Endodermal cell (in vitro differentiated cells): ENCODE results near the gene DGKD. TPM values are rescaled to one million over a fixed set of nuclear protein-coding genes. Genes with fewer than 3 reads are reported as not detected.
A peak's percentile ranks its signal among the peaks of the same experiment; 100 is the strongest.

Experiments used
- DNase-seq: peaks from one replicate; pipeline ENCODE4 v3.0.0-alpha.2; 2017
- H3K27ac ChIP-seq: 2 replicates; pipeline ENCODE4 v1.5.1; 2013; ENCODE audit warnings: mild to moderate bottlenecking, low read depth, low read length, moderate library complexity
- H3K27me3 ChIP-seq: 2 replicates; pipeline ENCODE4 v1.6.1; 2013; ENCODE audit warnings: mild to moderate bottlenecking, low read length, moderate library complexity; ENCODE audit not compliant: insufficient read depth, control insufficient read depth, poor library complexity, severe bottlenecking
- H3K36me3 ChIP-seq: 2 replicates; pipeline ENCODE4 v1.7.0; 2013; ENCODE audit warnings: mild to moderate bottlenecking, low read length, moderate library complexity; ENCODE audit not compliant: control insufficient read depth, insufficient read depth
- H3K4me1 ChIP-seq: one replicate; pipeline ENCODE4 v1.7.0; 2013; ENCODE audit warnings: low read length; ENCODE audit not compliant: control insufficient read depth, insufficient read depth
- H3K4me3 ChIP-seq: 2 replicates; pipeline ENCODE4 v1.5.1; 2013; ENCODE audit warnings: mild to moderate bottlenecking, low read length, moderate library complexity
- H3K9ac ChIP-seq: 2 replicates; pipeline ENCODE4 v1.6.1; 2013; ENCODE audit warnings: mild to moderate bottlenecking, low read length, moderate library complexity; ENCODE audit not compliant: poor library complexity, severe bottlenecking; ENCODE audit errors: extremely low read depth
- H3K9me3 ChIP-seq: 2 replicates; pipeline ENCODE4 v1.6.1; 2013; ENCODE audit warnings: mild to moderate bottlenecking, low read length, moderate library complexity; ENCODE audit not compliant: control insufficient read depth
- H3K27ac Mint-ChIP-seq: 2 replicates; pipeline ENCODE4 v1.8.0; 2020; ENCODE audit warnings: mixed read lengths
- H3K27me3 Mint-ChIP-seq: 2 replicates; pipeline ENCODE4 v1.8.0; 2021; ENCODE audit warnings: mild to moderate bottlenecking, mixed read lengths; ENCODE audit not compliant: insufficient read depth
- H3K36me3 Mint-ChIP-seq: 2 replicates; pipeline ENCODE4 v1.8.0; 2020; ENCODE audit warnings: low read depth, mixed read lengths
- H3K4me1 Mint-ChIP-seq: 2 replicates; pipeline ENCODE4 v1.8.0; 2020; ENCODE audit warnings: mixed read lengths
- H3K4me3 Mint-ChIP-seq: 2 replicates; pipeline ENCODE4 v1.8.0; 2020; ENCODE audit warnings: mild to moderate bottlenecking, moderate library complexity, mixed read lengths
- H3K9me3 Mint-ChIP-seq: 2 replicates; pipeline ENCODE4 v1.8.0; 2020; ENCODE audit warnings: mild to moderate bottlenecking, mixed read lengths
- CTCF ChIP-seq: fragments of 200-600 bp; sonication (generic); conservative IDR thresholded peaks from 2 replicates; pipeline ENCODE4 v1.5.0; 2021; ENCODE audit warnings: antibody characterized with exemption, mild to moderate bottlenecking
- WGBS, 2 experiments: methylation state at CpG; one replicate each; pipeline versions ENCODE4 v1.1.5 to v1.1.7; 2013; ENCODE audit warnings: missing lambda C conversion rate in 2 of 2, mixed read lengths in 1 of 2; ENCODE audit not compliant: insufficient coverage in 1 of 2, insufficient read length in 1 of 2; 5-methylcytosine and 5-hydroxymethylcytosine counted together
- total RNA-seq, 2 donors: library from RNA; stranded (reverse); fragmentation: NEBNext Ultra II Directional in 1 of 2; extraction: Animal tissue kit (Norgen Biotek cat#: 25700) in 1 of 2; gene quantifications; 2 replicates in 1 of 2; 3 replicates in 1 of 2; pipeline ENCODE4 v1.2.1, GENCODE V29; 2021

The DGKD gene
- total RNA-seq, 2 donors from 2014 or later: 39.2 to 46.9 TPM

GRCh38 chr2:233359823-233360222 lies 5.5 kb downstream of the DGKD start:
- peaks cover 7% of the 10 kb centered on the region for H3K9me3 ChIP-seq
- DNase-seq: no peak
- Mint-ChIP-seq H3K4me3 (no peak overlapping the region), H3K27ac (peak overlapping the region; percentile 38), H3K4me1 (peaks cover 35% of the 10 kb centered on the region), H3K27me3 (peaks cover 19% of the 10 kb centered on the region), H3K36me3 (peaks cover 12% of the 10 kb centered on the region), H3K9me3 (no peaks in the 10 kb centered on the region)
- no peak overlapping the region for H3K27ac ChIP-seq
- peaks cover 14% of the 10 kb centered on the region for H3K27me3 ChIP-seq
- TF ChIP-seq CTCF: no peak
- H3K36me3 ChIP-seq: peaks cover 4% of the 10 kb centered on the region
- no peak overlapping the region for H3K4me3 ChIP-seq
- H3K4me1 ChIP-seq: peaks cover 7% of the 10 kb centered on the region
- 100% methylated on average over 2 of the region's 3 CpGs; no CpG with 5 or more reads in 1 of the 2 experiments for WGBS, 2 experiments
- no peak overlapping the region for H3K9ac ChIP-seq

DNA sequence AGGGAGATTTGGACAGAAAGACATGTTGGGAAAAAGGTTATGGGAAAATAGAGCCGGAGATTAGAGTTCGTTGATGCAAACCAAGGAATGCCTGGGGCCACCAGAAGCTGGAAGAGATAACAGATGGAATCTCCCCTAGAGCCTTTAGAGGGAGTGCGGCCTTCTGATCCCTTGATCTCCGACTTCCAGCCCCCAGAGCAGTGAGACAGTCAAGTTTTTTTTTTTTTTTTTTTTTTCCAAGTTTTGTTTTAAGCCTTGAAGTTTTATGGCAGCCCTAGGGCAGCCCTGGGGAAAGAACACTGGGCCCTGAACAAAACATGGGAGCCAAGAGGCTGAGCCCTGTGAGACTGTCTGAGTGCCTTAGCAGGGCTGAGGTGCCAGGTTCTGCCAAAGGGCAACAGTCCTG lies 6.5 kb downstream of the DGKD start:
- Mint-ChIP-seq H3K4me1 (peaks cover 27% of the 10 kb centered on the region), H3K4me3 (no peak overlapping the region), H3K9me3 (no peaks in the 10 kb centered on the region), H3K27ac (peak overlapping the region; percentile 78), H3K27me3 (peaks cover 10% of the 10 kb centered on the region), H3K36me3 (peaks cover 12% of the 10 kb centered on the region)
- TF ChIP-seq CTCF: peak; percentile 35
- no peak overlapping the region for H3K4me3 ChIP-seq
- WGBS, 2 experiments: 66 to 75% methylated on average over 4 of the region's 4 CpGs
- peaks cover 7% of the 10 kb centered on the region for H3K4me1 ChIP-seq
- no peak for DNase-seq
- no peak overlapping the region for H3K9ac ChIP-seq
- H3K36me3 ChIP-seq: peaks cover 4% of the 10 kb centered on the region
- H3K9me3 ChIP-seq: peaks cover 7% of the 10 kb centered on the region
- H3K27ac ChIP-seq: no peak overlapping the region
- peaks cover 5% of the 10 kb centered on the region for H3K27me3 ChIP-seq

GRCh38 chr2:233361297-233361696 lies 7.0 kb downstream of the DGKD start:
- Histone ChIP-seq H3K4me3 (no peak overlapping the region), H3K27ac (no peak overlapping the region), H3K9ac (no peak overlapping the region), H3K9me3 (peaks cover 7% of the 10 kb centered on the region), H3K36me3 (peaks cover 4% of the 10 kb centered on the region), H3K27me3 (no peaks in the 10 kb centered on the region), H3K4me1 (peaks cover 7% of the 10 kb centered on the region)
- no peak for DNase-seq
- WGBS, 2 experiments: 90 to 94% methylated on average over 6 to 7 of the region's 7 CpGs
- Mint-ChIP-seq H3K27ac (no peak overlapping the region), H3K9me3 (no peaks in the 10 kb centered on the region), H3K27me3 (peaks cover 5% of the 10 kb centered on the region), H3K4me1 (peaks cover 22% of the 10 kb centered on the region), H3K36me3 (peaks cover 12% of the 10 kb centered on the region), H3K4me3 (no peak overlapping the region)
- no peak for TF ChIP-seq CTCF
